K562 (cell line): ENCODE measurements around the gene ANKLE1. TPM values are rescaled to one million over a fixed set of nuclear protein-coding genes. Genes with fewer than 3 reads are reported as not detected.
A peak's percentile ranks its signal among the peaks of the same experiment; 100 is the strongest.

Experiments used
- ARNT ChIP-seq, 2 experiments: fragments of 450-650 bp; IDR thresholded peaks; 2 replicates each; pipeline ENCODE4 v1.6.1; 2016; ENCODE audit warnings: mild to moderate bottlenecking in 1 of 2
- DIDO1 ChIP-seq: fragments of 450-650 bp; IDR thresholded peaks from 2 replicates; pipeline ENCODE4 v1.6.1; 2016; ENCODE audit warnings: low read depth, missing biosample characterization, missing genetic modification characterization
- ETV1 ChIP-seq: fragments of 450-650 bp; conservative IDR thresholded peaks from 2 replicates; pipeline ENCODE4 v1.6.1; 2016; ENCODE audit warnings: missing genetic modification characterization, control low read depth, low read depth, missing compliant biosample characterization
- GATAD2A ChIP-seq: fragments of 450-650 bp; IDR thresholded peaks from 2 replicates; pipeline ENCODE4 v1.6.1; 2017
- MTA2 ChIP-seq: fragments of 450-650 bp; IDR thresholded peaks from 2 replicates; pipeline ENCODE4 v1.6.1; 2016; ENCODE audit warnings: low read depth
- NCOA1 ChIP-seq: fragments of 450-650 bp; IDR thresholded peaks from 2 replicates; pipeline ENCODE4 v1.6.1; 2016; ENCODE audit warnings: low read depth
- OTX1 ChIP-seq: fragments of 450-650 bp; formaldehyde crosslinking; IDR thresholded peaks from 2 replicates; pipeline ENCODE4 v1.4.0; 2022; ENCODE audit warnings: mild to moderate bottlenecking
- SRSF3 ChIP-seq: fragments of 200-400 bp; formaldehyde crosslinking; IDR thresholded peaks from 2 replicates; pipeline ENCODE4 v1.6.1; 2016; ENCODE audit warnings: mild to moderate bottlenecking, low read length, moderate library complexity; ENCODE audit not compliant: insufficient read depth
- SUPT5H ChIP-seq: fragments of 450-650 bp; IDR thresholded peaks from 2 replicates; pipeline ENCODE4 v1.6.1; 2016
- ZKSCAN1 ChIP-seq: fragments of 150-350 bp; IDR thresholded peaks from 2 replicates; pipeline ENCODE4 v1.6.1; 2016; ENCODE audit warnings: low read depth, low read length
- ZNF143 ChIP-seq: sonication (generic); formaldehyde crosslinking; IDR thresholded peaks from 2 replicates; pipeline ENCODE4 v1.9.0; 2022; ENCODE audit warnings: mild to moderate bottlenecking, missing genetic modification reagents
- ZNF212 ChIP-seq: fragments of 450-650 bp; formaldehyde crosslinking; IDR thresholded peaks from 2 replicates; pipeline ENCODE4 v1.4.0; 2020; ENCODE audit warnings: mild to moderate bottlenecking
- ZNF217 ChIP-seq: sonication (generic); formaldehyde crosslinking; IDR thresholded peaks from 2 replicates; pipeline ENCODE4 v1.8.0; 2022; ENCODE audit warnings: mild to moderate bottlenecking, missing genetic modification reagents
- polyA plus RNA-seq, 8 experiments: library from polyadenylated mRNA; depleted of rRNA in 4 of 8; stranded (reverse) in 5 of 8; unstranded in 3 of 8; fragments of >200 nt; fragmentation: Nextera tagmentation in 2 of 8; fragmentation: Illumina TruSeq in 1 of 8; extraction: Ambion mirVana in 2 of 8; extraction: Trizol in 1 of 8; gene quantifications; 2 replicates each; pipeline versions ENCODE4 v1.2.1 to v1.2.3, GENCODE V29; 2011 to 2014; ENCODE audit warnings: inconsistent platforms in 1 of 8, missing spikeins in 1 of 8
- total RNA-seq, 7 experiments: library from RNA; depleted of rRNA in 6 of 7; stranded (reverse); fragments of >200 nt in 6 of 7; fragmentation: Illumina TruSeq in 2 of 7; extraction: Trizol in 2 of 7; gene quantifications; 2 replicates each; pipeline versions ENCODE4 v1.2.1 to v1.2.3, GENCODE V29; 2011 to 2021; ENCODE audit warnings: low replicate concordance in 1 of 7
- TF ChIP-seq, protein P1 (sequence below): fragments of 450-650 bp; IDR thresholded peaks from 2 replicates; pipeline ENCODE4 v1.6.1; 2016; ENCODE audit warnings: antibody characterized with exemption
- TF ChIP-seq, protein P2 (sequence below): IDR thresholded peaks from 2 replicates; pipeline ENCODE4 v1.6.1; 2014; ENCODE audit warnings: antibody characterized with exemption
- TF ChIP-seq, protein P3 (sequence below), 2 experiments: fragments of 150-350 bp in 1 of 2; IDR thresholded peaks; 2 replicates each; pipeline ENCODE4 v1.6.1; 2012 to 2016; ENCODE audit warnings: low read depth in 2 of 2, low read length in 2 of 2, mild to moderate bottlenecking in 1 of 2, moderate library complexity in 1 of 2
- TF ChIP-seq, protein P4 (sequence below): fragments of 450-650 bp; IDR thresholded peaks from 2 replicates; pipeline ENCODE4 v1.7.1; 2018; ENCODE audit warnings: mild to moderate bottlenecking, low read depth; ENCODE audit not compliant: partially characterized antibody

The ANKLE1 gene
- total and polyA plus RNA-seq, 9 of the 15 experiments (the other 6 are each of a cell fraction or from before 2014, with no cell fraction given): 0.63 to 9.2 (median 2.9) TPM

DNA sequence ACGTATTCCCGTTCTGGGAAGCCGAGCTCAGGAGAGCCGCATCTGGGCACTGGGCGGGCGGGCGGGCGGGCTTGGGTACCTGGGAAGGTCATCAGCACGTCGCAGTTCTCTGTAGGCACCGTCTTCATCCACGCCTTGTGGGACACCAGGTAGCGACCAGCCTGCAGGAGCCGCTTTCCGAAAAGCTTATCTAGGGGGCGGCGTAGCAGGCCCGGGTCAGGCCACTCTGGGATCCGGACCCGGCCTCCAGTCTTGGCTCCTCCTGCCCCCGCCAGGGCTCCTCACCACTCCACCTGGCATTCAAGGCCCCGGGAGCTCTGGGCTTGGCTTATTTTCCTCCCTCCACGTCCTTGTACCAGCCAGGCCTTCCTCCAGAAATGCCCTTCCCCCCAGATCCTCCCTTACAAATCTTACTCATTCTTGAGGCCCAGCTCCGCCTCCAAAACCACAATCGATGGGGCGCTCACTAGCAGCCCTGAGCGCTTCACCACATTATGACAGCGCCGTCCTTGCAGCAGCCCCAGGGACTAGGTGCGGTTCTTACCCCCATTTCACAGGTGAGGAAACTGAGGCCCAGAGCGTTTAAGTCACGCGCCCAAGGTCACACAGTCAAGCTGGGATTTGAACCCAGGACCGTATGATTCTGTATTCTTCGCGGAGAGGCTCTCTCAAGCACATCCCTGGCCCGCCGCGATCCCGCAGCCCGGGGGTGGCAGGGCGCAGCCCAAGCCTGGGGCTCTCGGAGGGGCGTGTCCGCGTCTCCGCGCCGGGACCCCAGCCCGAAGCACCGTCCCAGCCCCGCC lies 52.1 kb downstream of the ANKLE1 start (continued):
- TF ChIP-seq SRSF3: no peak
- TF ChIP-seq, protein P1, sequence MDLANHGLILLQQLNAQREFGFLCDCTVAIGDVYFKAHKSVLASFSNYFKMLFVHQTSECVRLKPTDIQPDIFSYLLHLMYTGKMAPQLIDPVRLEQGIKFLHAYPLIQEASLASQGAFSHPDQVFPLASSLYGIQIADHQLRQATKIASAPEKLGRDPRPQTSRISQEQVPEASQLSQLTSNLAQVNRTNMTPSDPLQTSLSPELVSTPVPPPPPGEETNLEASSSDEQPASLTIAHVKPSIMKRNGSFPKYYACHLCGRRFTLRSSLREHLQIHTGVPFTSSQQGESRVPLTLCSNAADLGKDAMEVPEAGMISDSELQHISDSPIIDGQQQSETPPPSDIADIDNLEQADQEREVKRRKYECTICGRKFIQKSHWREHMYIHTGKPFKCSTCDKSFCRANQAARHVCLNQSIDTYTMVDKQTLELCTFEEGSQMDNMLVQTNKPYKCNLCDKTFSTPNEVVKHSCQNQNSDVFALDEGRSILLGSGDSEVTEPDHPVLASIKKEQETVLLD: no peak
- TF ChIP-seq, protein P2, sequence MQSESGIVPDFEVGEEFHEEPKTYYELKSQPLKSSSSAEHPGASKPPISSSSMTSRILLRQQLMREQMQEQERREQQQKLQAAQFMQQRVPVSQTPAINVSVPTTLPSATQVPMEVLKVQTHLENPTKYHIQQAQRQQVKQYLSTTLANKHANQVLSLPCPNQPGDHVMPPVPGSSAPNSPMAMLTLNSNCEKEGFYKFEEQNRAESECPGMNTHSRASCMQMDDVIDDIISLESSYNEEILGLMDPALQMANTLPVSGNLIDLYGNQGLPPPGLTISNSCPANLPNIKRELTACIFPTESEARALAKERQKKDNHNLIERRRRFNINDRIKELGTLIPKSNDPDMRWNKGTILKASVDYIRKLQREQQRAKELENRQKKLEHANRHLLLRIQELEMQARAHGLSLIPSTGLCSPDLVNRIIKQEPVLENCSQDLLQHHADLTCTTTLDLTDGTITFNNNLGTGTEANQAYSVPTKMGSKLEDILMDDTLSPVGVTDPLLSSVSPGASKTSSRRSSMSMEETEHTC: 0 out of 2 replicates have a peak, but pooled peaks have one; percentile 6
- TF ChIP-seq ARNT (IDR thresholded peaks at IDR 0.05): peak in 1 of 2 experiments; percentile 64; a peak in 1 of 4 replicates
- TF ChIP-seq, protein P3, sequence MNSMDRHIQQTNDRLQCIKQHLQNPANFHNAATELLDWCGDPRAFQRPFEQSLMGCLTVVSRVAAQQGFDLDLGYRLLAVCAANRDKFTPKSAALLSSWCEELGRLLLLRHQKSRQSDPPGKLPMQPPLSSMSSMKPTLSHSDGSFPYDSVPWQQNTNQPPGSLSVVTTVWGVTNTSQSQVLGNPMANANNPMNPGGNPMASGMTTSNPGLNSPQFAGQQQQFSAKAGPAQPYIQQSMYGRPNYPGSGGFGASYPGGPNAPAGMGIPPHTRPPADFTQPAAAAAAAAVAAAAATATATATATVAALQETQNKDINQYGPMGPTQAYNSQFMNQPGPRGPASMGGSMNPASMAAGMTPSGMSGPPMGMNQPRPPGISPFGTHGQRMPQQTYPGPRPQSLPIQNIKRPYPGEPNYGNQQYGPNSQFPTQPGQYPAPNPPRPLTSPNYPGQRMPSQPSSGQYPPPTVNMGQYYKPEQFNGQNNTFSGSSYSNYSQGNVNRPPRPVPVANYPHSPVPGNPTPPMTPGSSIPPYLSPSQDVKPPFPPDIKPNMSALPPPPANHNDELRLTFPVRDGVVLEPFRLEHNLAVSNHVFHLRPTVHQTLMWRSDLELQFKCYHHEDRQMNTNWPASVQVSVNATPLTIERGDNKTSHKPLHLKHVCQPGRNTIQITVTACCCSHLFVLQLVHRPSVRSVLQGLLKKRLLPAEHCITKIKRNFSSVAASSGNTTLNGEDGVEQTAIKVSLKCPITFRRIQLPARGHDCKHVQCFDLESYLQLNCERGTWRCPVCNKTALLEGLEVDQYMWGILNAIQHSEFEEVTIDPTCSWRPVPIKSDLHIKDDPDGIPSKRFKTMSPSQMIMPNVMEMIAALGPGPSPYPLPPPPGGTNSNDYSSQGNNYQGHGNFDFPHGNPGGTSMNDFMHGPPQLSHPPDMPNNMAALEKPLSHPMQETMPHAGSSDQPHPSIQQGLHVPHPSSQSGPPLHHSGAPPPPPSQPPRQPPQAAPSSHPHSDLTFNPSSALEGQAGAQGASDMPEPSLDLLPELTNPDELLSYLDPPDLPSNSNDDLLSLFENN (IDR thresholded peaks at IDR 0.05; ENCODE audit: low read depth in 2 of 2, low read length in 2 of 2): peak in 1 of 2 experiments; percentile 52; a peak in 1 of 4 replicates
- TF ChIP-seq GATAD2A: 0 out of 2 replicates have a peak, but pooled peaks have one; percentile 7
- TF ChIP-seq DIDO1 (tag): no peak
- TF ChIP-seq OTX1 (CRISPR knock-in tag): peak; percentile 90
- TF ChIP-seq MTA2: no peak
- no peak for TF ChIP-seq ZNF217
- TF ChIP-seq, protein P4, sequence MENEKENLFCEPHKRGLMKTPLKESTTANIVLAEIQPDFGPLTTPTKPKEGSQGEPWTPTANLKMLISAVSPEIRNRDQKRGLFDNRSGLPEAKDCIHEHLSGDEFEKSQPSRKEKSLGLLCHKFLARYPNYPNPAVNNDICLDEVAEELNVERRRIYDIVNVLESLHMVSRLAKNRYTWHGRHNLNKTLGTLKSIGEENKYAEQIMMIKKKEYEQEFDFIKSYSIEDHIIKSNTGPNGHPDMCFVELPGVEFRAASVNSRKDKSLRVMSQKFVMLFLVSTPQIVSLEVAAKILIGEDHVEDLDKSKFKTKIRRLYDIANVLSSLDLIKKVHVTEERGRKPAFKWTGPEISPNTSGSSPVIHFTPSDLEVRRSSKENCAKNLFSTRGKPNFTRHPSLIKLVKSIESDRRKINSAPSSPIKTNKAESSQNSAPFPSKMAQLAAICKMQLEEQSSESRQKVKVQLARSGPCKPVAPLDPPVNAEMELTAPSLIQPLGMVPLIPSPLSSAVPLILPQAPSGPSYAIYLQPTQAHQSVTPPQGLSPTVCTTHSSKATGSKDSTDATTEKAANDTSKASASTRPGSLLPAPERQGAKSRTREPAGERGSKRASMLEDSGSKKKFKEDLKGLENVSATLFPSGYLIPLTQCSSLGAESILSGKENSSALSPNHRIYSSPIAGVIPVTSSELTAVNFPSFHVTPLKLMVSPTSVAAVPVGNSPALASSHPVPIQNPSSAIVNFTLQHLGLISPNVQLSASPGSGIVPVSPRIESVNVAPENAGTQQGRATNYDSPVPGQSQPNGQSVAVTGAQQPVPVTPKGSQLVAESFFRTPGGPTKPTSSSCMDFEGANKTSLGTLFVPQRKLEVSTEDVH: no peak
- TF ChIP-seq ZNF143 (CRISPR knock-in tag): peak; percentile 47; the same call in 1 of the 2 replicates
- no peak; the same call in 1 of the 2 replicates for TF ChIP-seq ZKSCAN1
- TF ChIP-seq ZNF212 (CRISPR knock-in tag): no peak
- peak; percentile 31; the same call in 1 of the 2 replicates for TF ChIP-seq ETV1 (tag)
- TF ChIP-seq NCOA1: peak; percentile 42; the same call in 1 of the 2 replicates
- peak; percentile 50; the same call in 1 of the 2 replicates for TF ChIP-seq SUPT5H
